GM18507 (cell line): ENCODE data around the gene IQSEC1.

Experiments used
- DNase-seq: peaks from one replicate; pipeline ENCODE4 v3.0.0; 2011; ENCODE audit warnings: low read depth; ENCODE audit not compliant: insufficient read length; ENCODE audit errors: extremely low spot score
- FAIRE-seq: peaks from 2 replicates; lab custom pipeline; 2011; peaks lifted over from hg19 to GRCh38; lab: Jason Lieb, UNC

Gene IQSEC1

GRCh38 chr3:12954180-12954579 lies 119.0 kb downstream of the IQSEC1 start:
- no peak for FAIRE-seq
- DNase-seq: no peak

GRCh38 chr3:12953201-12953995 lies 119.8 kb downstream of the IQSEC1 start:
- FAIRE-seq (no peak), DNase-seq (no peak)

- FAIRE-seq (no peak), DNase-seq (no peak)
Observed at GRCh38 chr3:12952343-12953200, 120.7 kb downstream of the IQSEC1 start.

- peak; percentile 38 for DNase-seq
- peak; percentile 79 for FAIRE-seq
Observed at GRCh38 chr3:12948891-12949711, 124.1 kb downstream of the IQSEC1 start.

DNA sequence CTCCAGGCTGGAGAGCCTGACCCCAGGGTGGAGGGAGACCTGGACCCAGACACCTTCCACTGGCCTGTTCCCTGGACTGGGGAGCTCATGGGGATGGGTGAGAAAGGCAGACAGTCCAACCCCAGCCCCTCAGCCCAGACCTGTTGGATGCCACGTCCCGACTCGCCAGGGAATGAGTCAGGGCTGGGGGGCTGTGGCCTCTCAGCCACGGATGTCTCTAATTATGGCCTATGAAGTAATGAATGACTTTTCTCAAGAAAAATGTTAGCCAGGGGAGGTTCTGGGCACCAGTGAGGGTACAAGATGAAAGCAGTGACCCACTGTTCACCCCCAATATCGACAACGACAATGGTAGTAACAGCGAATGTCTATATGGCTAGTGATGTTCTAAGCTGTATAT lies 124.9 kb downstream of the IQSEC1 start:
- FAIRE-seq (no peak), DNase-seq (no peak)

GRCh38 chr3:12947504-12948369 lies 125.5 kb downstream of the IQSEC1 start:
- DNase-seq: no peak
- FAIRE-seq: no peak

- no peak for FAIRE-seq
Observed at GRCh38 chr3:12946649-12947316, 126.4 kb downstream of the IQSEC1 start.

DNA sequence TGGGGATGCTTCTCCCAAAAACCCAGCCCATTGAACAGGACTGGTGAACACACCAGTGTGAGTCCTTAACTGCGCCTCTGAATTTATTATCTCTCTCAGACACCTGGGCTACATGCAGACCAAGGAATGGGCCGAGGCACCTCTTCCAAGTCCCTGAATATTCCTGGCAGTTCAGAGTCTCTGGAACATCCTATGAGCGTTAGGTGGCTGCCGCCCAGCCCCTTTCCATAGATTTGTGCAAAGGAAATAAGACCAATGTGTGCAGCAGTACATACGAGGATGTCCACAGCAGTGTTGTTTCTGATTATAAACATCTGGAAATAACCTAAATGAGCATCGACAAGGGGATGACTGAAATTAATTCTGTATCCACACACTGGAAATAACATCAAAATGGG lies 127.0 kb downstream of the IQSEC1 start:
- FAIRE-seq: no peak

More at GRCh38 chr3:12946649-12947316, 126.4 kb downstream of the IQSEC1 start:
- no peak for DNase-seq

DNA sequence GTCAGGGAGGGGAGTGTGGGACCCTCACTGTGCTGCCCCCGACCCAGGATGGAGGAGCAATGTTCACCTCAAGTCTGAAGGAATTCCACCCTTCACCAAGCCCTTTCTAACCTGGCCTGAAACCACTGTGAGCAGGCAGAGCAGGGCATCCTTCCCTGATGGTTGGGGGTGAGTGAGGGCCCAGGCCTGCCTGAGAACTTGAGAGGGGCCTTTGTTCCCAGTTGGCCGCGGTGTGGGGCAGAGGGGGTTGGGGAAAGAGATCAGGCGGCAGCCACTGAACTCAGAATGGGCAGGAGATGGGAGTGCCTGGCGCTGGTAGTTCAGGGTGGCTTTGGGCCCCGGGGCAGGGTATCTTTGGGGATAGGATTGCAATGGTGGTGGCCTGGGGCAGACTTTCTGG lies 128.4 kb downstream of the IQSEC1 start:
- no peak for DNase-seq
- no peak for FAIRE-seq

More for the DNA sequence above, 127.0 kb downstream of the IQSEC1 start:
- DNase-seq: no peak

- FAIRE-seq (no peak), DNase-seq (no peak)
Observed at GRCh38 chr3:12944413-12944812, 128.8 kb downstream of the IQSEC1 start.

- FAIRE-seq (no peak), DNase-seq (no peak)
Observed at GRCh38 chr3:12943124-12944021, 129.9 kb downstream of the IQSEC1 start.

DNA sequence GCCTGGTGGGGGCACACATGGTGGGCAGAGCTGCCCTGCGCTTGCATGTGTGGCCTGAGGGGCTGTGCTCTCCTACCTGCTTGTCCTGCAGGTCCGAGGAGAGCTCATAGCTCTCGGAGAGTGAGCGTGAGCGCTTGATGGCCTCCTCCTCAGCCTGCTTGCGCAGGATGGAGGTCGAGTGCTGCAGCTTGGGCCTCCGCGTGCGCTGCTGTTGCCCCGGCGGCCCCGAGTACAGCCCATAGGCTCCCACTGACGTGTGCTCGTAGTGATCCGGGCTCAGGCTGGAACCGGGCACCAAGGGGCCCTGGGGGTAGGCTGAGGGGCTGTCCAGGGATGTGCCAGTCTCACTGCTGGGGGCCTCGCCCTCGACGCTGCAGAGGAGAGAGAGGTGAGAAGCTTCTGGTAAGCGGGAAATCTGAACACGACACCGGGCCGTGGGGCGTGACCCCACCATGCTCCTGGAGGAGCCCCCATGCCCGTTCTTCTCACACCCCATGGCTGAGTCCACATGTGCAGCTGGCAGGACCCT lies 131.7 kb downstream of the IQSEC1 start:
- no peak for FAIRE-seq

GRCh38 chr3:12940854-12941253 lies 132.4 kb downstream of the IQSEC1 start:
- no peak for FAIRE-seq
- no peak for DNase-seq

More for the DNA sequence above, 131.7 kb downstream of the IQSEC1 start:
- DNase-seq: no peak

- FAIRE-seq (no peak), DNase-seq (no peak)
Observed at GRCh38 chr3:12939137-12939536, 134.1 kb downstream of the IQSEC1 start.

GRCh38 chr3:12938258-12938711 lies 134.9 kb downstream of the IQSEC1 start:
- DNase-seq (no peak), FAIRE-seq (no peak)

- DNase-seq: no peak
- FAIRE-seq: no peak
Observed at GRCh38 chr3:12935861-12936830, 137.1 kb downstream of the IQSEC1 start.
